Epithelial cell of esophagus (primary cell): ENCODE data around the gene IVD.

Experiments used
- DNase-seq: peaks from one replicate; pipeline ENCODE4 v3.0.0; 2010; ENCODE audit warnings: low read depth
- H3K4me3 ChIP-seq: 2 replicates; pipeline ENCODE4 v1.5.1; 2011; ENCODE audit warnings: mild to moderate bottlenecking, low read length, control low read depth
- TF ChIP-seq, protein P1 (sequence below): IDR thresholded peaks from 2 replicates; pipeline ENCODE4 v1.5.1; 2011; ENCODE audit warnings: low read depth, mild to moderate bottlenecking, low read length, control low read depth, inconsistent platforms; ENCODE audit not compliant: insufficient read depth; ENCODE audit errors: missing control alignments

The IVD gene

DNA sequence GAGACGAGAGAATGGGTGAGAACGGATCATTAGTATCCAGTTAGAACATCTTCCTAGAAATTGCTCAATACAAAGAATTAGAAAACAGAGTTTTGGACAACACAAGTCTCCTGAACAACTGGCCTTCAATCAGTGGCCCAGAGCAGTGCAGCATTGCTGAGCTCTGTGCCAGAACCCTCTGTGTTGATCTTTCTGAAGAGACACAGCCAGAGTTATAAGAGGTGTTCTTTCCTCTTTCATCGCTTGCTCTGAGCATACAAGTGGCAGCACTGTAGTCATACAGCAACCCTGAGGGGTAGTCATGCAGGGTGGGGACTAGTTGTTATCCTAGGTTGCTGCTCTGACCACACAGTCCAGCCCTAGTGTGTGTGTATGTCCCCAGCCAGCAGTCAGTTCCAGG, 19.1 kb upstream of the IVD start:
- TF ChIP-seq, protein P1, sequence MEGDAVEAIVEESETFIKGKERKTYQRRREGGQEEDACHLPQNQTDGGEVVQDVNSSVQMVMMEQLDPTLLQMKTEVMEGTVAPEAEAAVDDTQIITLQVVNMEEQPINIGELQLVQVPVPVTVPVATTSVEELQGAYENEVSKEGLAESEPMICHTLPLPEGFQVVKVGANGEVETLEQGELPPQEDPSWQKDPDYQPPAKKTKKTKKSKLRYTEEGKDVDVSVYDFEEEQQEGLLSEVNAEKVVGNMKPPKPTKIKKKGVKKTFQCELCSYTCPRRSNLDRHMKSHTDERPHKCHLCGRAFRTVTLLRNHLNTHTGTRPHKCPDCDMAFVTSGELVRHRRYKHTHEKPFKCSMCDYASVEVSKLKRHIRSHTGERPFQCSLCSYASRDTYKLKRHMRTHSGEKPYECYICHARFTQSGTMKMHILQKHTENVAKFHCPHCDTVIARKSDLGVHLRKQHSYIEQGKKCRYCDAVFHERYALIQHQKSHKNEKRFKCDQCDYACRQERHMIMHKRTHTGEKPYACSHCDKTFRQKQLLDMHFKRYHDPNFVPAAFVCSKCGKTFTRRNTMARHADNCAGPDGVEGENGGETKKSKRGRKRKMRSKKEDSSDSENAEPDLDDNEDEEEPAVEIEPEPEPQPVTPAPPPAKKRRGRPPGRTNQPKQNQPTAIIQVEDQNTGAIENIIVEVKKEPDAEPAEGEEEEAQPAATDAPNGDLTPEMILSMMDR = no peak
- no peak overlapping the region for H3K4me3 ChIP-seq
- no peak for DNase-seq

DNA sequence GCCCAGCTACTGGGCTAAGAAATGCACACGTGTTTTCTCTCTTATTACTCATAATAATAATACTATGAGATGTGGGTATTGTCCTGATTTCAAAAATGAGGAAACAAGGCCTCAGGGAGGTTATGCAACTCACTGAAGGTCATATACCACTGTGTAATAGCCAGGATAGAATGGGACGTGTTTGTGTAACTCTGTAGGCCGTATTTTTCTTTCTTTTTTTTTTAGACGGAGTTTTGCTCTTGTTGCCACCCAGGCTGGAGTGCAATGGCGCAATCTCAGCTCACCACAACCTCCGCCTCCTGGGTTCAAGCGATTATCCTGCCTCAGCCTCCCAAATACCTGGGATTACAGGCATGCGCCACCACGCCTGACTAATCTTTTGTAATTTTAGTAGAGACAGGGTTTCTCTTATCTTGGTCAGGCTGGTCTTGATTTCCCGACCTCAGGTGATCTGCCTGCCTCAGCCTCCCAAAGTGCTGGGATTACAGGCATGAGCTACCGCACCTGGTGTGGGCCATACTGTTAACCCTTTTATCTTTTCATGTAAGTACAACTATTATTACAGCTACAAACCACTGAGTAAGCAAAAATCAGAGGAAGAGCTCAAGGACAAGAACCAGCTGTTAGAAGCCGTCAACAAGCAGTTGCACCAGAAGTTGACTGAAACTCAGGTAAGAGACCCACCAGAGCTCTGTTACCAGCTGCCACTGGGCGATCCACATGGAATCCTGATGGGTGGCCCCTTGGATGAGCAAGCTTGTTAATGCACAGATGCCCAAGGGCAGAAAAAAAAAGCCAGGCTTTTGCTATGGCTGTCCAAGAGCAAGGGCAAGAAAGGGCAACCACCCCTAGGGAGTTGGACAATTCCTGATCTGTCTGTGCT, 16.4 kb upstream of the IVD start:
- TF ChIP-seq, protein P1 = no peak
- DNase-seq = peak; percentile 74
- H3K4me3 ChIP-seq = no peak overlapping the region

DNA sequence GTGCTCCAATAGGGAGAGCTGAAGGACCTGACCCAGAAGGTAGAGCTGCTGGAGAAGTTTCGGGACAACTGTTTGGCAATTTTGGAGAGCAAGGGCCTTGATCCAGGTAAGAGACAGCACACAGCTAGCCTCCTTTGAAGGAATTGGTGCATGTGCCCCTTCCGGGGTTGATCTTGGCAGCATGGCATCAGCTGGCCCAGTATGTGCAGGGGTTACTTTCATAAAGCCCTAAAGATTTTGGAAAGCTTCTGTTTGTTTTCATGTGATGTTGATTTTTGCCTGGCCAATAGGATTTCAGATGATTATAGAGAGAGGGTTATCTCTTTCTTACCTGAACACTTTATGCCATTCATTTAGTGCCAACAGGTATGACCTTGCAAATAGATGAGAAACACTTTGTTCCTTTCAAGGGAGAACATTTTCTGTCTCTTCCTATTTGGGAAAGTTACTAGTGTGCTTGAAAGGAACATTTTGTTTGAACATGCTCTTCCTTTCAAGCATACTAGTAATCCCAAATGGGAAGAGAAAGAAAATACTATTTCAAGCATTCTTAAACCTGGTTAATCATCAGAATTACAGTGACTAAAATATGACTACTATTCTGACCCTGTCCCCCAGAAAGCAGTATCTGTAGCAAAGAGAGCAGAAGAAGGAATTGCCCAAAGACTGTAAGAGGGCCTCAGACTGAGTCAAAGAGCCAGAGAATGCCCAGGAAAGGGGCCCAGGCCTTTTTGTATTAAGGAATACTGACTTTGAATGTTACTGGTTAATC, 15.6 kb upstream of the IVD start:
- H3K4me3 ChIP-seq = no peak overlapping the region

DNA sequence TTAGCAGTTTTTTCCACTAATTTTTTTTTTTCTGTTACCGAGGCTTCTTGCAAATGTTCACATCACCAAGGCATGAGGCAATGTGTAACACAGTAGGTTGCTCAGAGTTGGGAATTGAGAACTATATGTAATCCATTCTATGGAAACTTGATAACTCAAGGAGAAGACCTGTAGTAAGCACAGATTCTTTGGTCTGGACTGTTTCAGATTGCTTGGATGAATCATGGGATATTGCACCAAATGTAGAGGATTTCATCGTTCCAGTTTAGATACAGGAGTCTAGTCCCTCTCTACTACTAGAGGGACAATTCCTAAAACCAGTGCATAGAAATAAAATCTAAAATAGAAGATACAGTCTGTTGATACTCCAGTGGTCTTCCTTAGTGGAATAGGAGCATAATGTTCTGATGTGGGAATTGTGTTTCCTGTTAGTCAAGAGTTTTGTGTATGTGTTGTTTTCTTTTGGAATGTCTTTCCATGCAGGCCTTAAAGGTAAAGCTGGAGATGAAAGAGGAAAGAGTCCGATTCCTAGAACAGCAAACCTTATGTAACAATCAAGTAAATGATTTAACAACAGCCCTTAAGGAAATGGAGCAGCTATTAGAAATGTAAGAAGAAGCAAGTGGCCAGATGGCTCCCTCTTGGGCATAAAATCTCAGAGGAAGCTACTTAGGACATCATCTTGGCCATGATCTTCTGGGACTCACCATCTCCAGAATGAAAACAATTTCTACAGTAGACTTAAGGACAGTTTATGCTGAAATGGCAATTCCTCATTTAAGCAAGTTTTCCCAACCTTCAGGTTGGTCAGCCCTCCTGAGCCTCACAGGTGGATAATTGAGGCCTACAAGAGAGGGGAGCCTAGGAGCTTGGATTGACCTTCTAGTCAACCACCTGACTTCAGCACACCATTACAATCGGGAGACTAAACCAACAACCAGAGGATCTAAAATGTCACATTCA, 12.3 kb upstream of the IVD start:
- H3K4me3 ChIP-seq = no peak overlapping the region
- no peak for DNase-seq
- TF ChIP-seq, protein P1 = no peak

More for the DNA sequence above, 15.6 kb upstream of the IVD start:
- no peak for DNase-seq
- TF ChIP-seq, protein P1 = no peak

DNA sequence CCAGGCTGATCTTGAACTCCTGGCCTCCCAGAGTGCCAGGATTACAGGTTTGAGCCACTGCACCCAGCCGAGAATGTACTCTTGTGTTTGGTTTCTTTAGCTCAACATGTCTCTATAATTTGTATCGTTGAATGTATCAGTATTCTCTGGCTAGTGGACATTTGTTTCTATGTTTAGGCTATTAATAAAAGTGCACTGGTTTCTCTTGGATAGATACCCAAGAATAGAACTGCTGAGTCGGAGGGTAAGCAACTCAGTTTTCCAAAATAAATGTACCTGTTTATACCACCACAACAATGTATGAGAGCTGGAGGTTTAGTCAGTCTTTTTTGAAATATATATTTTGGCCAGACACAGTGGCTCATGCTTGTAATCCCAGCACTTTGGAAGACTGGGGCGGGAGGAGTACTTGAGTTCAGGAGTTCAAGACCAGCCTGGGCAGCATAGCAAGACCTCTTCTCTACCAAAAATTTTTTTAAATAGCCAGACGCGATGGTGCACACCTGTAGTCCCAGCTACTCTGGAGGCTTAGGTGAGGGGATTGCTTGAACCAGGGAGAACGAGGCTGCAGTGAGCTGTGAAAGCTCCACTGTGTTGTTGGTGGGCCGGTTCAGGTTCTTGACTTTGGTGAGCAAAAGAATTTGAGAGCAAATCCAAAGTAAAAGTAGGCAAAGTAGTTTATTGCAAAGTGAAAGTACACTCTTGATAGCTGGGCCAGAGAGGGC, 7.7 kb upstream of the IVD start:
- TF ChIP-seq, protein P1 = no peak
- no peak overlapping the region for H3K4me3 ChIP-seq
- DNase-seq = no peak

DNA sequence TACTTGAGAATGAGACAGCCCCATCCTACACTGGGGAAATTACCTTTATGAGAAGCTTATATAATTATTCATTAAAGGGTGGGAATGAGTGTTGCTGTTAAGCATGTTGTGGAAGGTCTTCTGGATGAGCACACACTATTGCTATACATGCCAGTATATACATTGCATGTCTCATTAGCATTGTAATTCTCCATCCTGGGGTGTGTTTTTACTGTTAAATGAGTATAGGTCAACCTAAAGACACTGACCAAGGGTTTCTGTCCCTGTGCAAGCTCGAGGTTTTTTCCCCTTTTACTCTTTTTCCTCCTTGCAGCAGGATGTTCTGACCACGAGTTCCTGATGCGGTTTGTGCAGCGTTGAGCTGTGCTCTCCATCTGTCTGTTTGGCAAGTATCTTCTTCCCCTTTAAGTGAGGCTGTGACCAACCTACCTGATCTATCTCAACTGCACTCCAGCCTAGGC, 7.2 kb upstream of the IVD start:
- TF ChIP-seq, protein P1 = no peak
- no peak for DNase-seq
- H3K4me3 ChIP-seq = no peak overlapping the region
